Measurements from ENCODE around the gene MRGPRG.
"Not testable (repeated sequence)": the region's sequence is repeated elsewhere in the genome, so short reads cannot be mapped to it uniquely, and the experiment has no call there.

MRGPRG gene

DNA sequence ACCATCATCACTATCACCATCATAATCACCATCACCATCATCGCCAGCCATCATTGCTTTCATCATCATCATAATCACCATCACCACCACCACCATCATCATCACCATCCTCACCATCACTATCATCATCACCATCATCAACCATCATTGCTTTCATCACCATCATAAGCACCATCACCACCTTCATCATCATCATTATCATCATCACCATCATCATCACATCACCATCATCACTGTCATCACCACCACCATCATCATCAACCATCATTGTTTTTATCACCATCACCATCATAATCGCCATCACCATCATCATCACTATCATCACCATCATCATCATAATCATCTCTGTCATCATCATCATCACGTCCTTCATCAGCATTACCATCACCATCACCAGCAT, 44.2 kb downstream of the MRGPRG start:
- DNase-seq (ENCODE audit: low spot score), result no peak

GRCh38 chr11:3173795-3174194, 44.8 kb downstream of the MRGPRG start:
- no peak for DNase-seq (ENCODE audit: low spot score)

DNA sequence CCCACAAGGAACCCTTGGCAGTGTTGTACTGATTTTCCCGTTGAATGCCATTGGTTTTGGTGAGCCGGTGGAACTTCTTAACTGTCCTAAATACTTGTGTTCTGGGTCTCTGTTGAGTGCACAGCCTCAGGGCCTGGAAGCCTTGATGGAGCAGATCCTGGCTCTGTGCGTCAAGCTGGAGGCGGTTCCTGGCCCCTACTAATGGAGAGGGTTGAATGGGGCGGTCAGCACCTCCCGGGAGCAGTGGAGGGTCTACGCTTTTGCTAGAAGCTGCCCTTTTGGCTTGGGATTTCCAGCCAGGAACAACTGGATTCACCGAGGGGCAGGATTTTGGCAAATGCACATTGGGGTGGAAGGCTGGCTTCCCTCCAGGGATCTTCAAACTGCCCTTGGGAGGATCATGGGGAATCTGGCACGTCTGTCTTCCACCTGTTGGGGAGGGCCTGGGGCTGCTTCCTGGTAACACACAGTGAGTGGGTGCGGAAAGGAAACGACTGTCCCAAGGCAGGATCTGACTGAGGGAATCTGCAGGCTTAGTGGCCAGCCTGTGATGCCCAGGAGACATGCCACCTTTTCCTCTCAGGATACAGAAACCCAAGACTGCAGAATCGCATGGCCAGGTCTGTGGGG, 46.6 kb downstream of the MRGPRG start:
- no peak for DNase-seq (ENCODE audit: low spot score)

- DNase-seq (ENCODE audit: low spot score), result no peak
Observed at GRCh38 chr11:3170756-3171650, 47.6 kb downstream of the MRGPRG start.

DNA sequence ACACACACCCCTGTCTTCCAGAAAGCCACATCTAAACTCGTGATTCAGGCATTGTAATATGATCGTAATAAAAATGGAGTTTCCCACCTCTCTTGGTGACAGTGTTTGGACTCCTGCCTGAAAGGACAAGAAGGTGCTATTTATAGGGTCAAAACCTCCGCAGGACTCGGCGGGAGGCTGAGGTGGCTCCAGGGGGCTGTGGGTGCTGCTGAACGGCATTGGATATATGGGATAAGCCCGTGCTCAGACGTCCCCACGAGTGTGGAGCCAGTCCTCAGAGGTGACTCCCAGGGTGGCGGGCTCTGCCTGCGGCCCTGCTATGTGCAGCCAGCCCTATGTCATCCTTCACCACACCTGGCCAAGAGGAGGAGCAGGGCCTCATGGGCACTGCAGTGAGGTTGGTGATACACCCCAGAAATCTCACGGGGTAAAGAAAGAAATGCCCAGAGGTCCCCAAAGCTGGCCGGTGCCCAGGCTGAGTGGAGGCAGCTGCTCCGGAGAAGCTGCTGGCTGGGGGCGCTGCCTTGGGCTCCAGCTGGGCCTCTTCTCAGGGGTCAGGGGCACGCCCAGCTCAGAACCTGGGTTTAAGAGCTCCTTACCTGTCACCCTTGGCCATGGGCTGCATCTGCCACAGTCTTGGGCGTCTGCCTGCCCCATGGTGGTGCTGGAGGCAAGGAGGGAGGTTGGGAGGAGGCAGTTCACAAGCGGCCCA, 48.4 kb downstream of the MRGPRG start:
- no peak for DNase-seq (ENCODE audit: low spot score)

DNA sequence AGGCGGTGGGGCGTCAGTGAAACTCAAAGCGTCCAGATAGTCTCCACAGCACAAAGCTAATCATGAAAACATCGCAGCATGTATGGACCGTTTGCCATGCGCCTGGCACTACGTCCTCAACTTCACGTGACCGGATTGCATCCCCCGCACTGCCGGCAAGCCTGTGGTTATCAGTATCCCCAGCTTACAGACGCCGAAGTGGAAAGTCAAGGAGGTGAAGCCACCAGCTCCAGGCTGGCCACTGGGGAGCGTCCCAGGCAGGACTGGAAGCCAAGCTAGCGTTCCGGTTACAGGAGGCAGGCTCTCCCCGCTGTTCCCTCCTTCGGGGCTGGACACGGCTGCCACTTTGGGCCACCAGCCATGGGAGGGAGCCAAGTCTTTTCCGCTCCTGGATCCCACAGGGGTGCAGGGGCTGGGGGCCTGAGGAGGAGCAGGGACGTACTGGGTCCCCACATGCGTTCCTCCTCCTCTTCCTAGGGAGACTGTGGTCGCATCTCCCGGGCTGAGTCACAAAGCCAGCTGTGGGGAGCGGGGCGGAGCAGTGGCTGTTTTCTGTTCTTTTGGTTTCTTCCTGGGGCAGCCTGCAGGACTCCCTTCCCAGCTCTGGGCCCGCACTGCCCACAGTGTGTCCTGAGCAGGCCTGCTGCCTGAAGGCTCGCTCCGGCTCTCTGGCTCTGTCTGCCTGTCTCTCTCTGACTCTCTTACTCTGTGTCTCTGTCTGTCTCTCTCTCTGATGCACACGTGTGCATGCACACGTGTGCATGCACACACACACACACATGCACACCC, 49.2 kb downstream of the MRGPRG start:
- DNase-seq (ENCODE audit: low spot score), result peak; percentile 75

DNA sequence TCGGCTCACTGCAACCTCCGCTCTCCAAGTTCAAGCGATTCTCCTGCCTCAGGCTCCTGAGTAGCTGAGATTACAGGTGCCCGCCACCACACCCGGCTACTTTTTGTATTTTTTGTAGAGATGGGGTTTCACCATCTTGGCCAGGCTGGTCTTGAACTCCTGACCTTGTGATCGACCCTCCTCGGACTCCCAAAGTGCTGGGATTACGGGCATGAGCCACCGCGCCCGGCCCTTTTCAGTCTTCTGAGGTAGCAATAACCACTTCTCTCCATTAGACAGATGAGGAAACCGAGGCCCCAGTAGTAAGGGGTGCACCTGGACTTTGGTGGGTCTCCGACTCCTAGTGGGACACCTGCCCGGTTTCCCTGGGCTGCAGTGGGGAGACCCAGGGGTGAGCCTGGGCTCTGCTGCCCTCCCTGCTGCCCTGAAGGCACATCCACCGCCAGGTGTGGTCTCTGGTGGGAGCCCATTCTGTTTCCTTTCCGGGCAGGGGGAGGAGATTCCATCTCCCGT, 49.8 kb downstream of the MRGPRG start:
- not testable (repeated sequence) for DNase-seq (ENCODE audit: low spot score)
